CD14-positive monocyte (primary cell): ENCODE data around the gene IWS1. TPM values are rescaled to one million over a fixed set of nuclear protein-coding genes. Genes with fewer than 3 reads are reported as not detected.

Experiments used
- DNase-seq, 3 donors: peaks; one replicate each; pipeline ENCODE4 v3.0.0-alpha.2; 2011 to 2022
- H2AFZ ChIP-seq: 2 replicates; pipeline ENCODE4 v1.6.0; 2012; ENCODE audit warnings: mild to moderate bottlenecking, low read depth, low read length, inconsistent platforms; ENCODE audit not compliant: insufficient read depth, poor library complexity, severe bottlenecking
- H3K27ac ChIP-seq, 2 donors: 1 replicate in 1 of 2; 2 replicates in 1 of 2; pipeline ENCODE4 v1.5.1; 2012 to 2013; ENCODE audit warnings: low read length in 2 of 2, control low read depth in 1 of 2, inconsistent platforms in 1 of 2, low read depth in 1 of 2, mild to moderate bottlenecking in 1 of 2
- H3K27me3 ChIP-seq, 2 donors: one replicate each; pipeline versions ENCODE4 v1.6.0 to v1.6.1; 2011 to 2013; ENCODE audit warnings: low read length in 2 of 2; ENCODE audit not compliant: control insufficient read depth in 2 of 2, insufficient read depth in 2 of 2
- H3K36me3 ChIP-seq, 2 donors: replicated peaks in 1 of 2; 1 replicate in 1 of 2; 2 replicates in 1 of 2; pipeline versions ENCODE4 v1.5.1 to v1.6.1; 2012 to 2013; ENCODE audit warnings: low read length in 2 of 2, control low read depth in 1 of 2, inconsistent platforms in 1 of 2, mild to moderate bottlenecking in 1 of 2; ENCODE audit not compliant: insufficient read depth in 2 of 2, control insufficient read depth in 1 of 2
- H3K4me1 ChIP-seq, 2 donors: 1 replicate in 1 of 2; 2 replicates in 1 of 2; pipeline versions ENCODE4 v1.5.1 to v1.6.1; 2012 to 2013; ENCODE audit warnings: low read length in 2 of 2, control low read depth in 1 of 2, inconsistent platforms in 1 of 2, mild to moderate bottlenecking in 1 of 2, moderate library complexity in 1 of 2; ENCODE audit not compliant: insufficient read depth in 2 of 2, control insufficient read depth in 1 of 2
- H3K4me2 ChIP-seq: replicated peaks from 2 replicates; pipeline ENCODE3; 2012; ENCODE audit warnings: low read length, moderate library complexity, mild to moderate bottlenecking; ENCODE audit not compliant: poor library complexity, severe bottlenecking; ENCODE audit errors: extremely low read depth
- H3K4me3 ChIP-seq, 3 experiments: fragments of 200-600 bp in 1 of 3; sonication (generic) in 1 of 3; replicated peaks in 1 of 3; 1 replicate in 2 of 3; 2 replicates in 1 of 3; pipeline ENCODE4 v1.5.1; 2011 to 2013; ENCODE audit warnings: low read length in 3 of 3, mild to moderate bottlenecking in 3 of 3, control low read depth in 2 of 3, low read depth in 2 of 3, inconsistent platforms in 1 of 3, moderate library complexity in 1 of 3
- H3K79me2 ChIP-seq: 2 replicates; pipeline ENCODE4 v1.6.0; 2012; ENCODE audit warnings: mild to moderate bottlenecking, control low read depth, inconsistent platforms, low read length, moderate library complexity; ENCODE audit not compliant: insufficient read depth
- H3K9ac ChIP-seq: 2 replicates; pipeline ENCODE4 v1.6.0; 2017; ENCODE audit warnings: low read length, mild to moderate bottlenecking; ENCODE audit not compliant: insufficient read depth, poor library complexity, severe bottlenecking
- H3K9me3 ChIP-seq, 2 donors: replicated peaks in 1 of 2; 1 replicate in 1 of 2; 2 replicates in 1 of 2; pipeline versions ENCODE4 v1.5.1 to v1.6.1; 2012 to 2013; ENCODE audit warnings: low read length in 2 of 2, control low read depth in 1 of 2; ENCODE audit not compliant: control insufficient read depth in 1 of 2, insufficient read depth in 1 of 2
- H4K20me1 ChIP-seq: 2 replicates; pipeline ENCODE4 v1.6.0; 2012; ENCODE audit warnings: mild to moderate bottlenecking, low read length, control low read depth, moderate library complexity; ENCODE audit not compliant: insufficient read depth
- H3K27ac Mint-ChIP-seq, 7 donors: one replicate each; pipeline ENCODE4 v1.8.0; 2020; ENCODE audit warnings: mild to moderate bottlenecking in 7 of 7, mixed read lengths in 7 of 7, moderate library complexity in 6 of 7, inconsistent platforms in 2 of 7
- H3K27me3 Mint-ChIP-seq, 3 donors: one replicate each; pipeline ENCODE4 v1.8.0; 2021 to 2022; ENCODE audit warnings: low read depth in 3 of 3, mild to moderate bottlenecking in 3 of 3, mixed read lengths in 3 of 3, moderate library complexity in 3 of 3, inconsistent platforms in 1 of 3
- H3K36me3 Mint-ChIP-seq, 2 donors: one replicate each; pipeline ENCODE4 v1.8.0; 2020; ENCODE audit warnings: mixed read lengths in 2 of 2, inconsistent platforms in 1 of 2, mild to moderate bottlenecking in 1 of 2
- H3K4me1 Mint-ChIP-seq: one replicate; pipeline ENCODE4 v1.8.0; 2020; ENCODE audit warnings: mild to moderate bottlenecking, mixed read lengths
- H3K4me3 Mint-ChIP-seq, 2 donors: one replicate each; pipeline ENCODE4 v1.8.0; 2020; ENCODE audit warnings: mild to moderate bottlenecking in 2 of 2, mixed read lengths in 2 of 2, moderate library complexity in 1 of 2
- H3K9me3 Mint-ChIP-seq, 7 donors: one replicate each; pipeline ENCODE4 v1.8.0; 2020 to 2022; ENCODE audit warnings: mixed read lengths in 7 of 7, mild to moderate bottlenecking in 6 of 7, moderate library complexity in 6 of 7, inconsistent platforms in 2 of 7
- WGBS: methylation state at CpG from one replicate; pipeline ENCODE4 v1.1.5; 2013; ENCODE audit warnings: missing lambda C conversion rate; ENCODE audit not compliant: insufficient coverage; 5-methylcytosine and 5-hydroxymethylcytosine counted together
- intact Hi-C, 2 donors: fragments of 100-400 bp; cut with micrococcal nuclease; formaldehyde crosslinking; loops; one replicate each; pipeline versions ENCODE4 v1.15.0 to v1.15.1; 2023
- polyA plus RNA-seq, 3 donors: library from polyadenylated mRNA; depleted of rRNA in 1 of 3; unstranded in 2 of 3; stranded (reverse) in 1 of 3; fragments of 300-500 nt in 2 of 3; fragments of >200 nt in 1 of 3; fragmentation: Illumina TruSeq in 2 of 3; gene quantifications; 1 replicate in 2 of 3; 2 replicates in 1 of 3; pipeline ENCODE4 v1.2.3, GENCODE V29; 2012 to 2021
- TF ChIP-seq, protein P1 (sequence below): fragments of 200-600 bp; IDR thresholded peaks from one replicate; pipeline ENCODE4 v1.8.0; 2022; ENCODE audit warnings: antibody characterized with exemption, mild to moderate bottlenecking

IWS1 gene
- polyA plus RNA-seq, 3 donors = 7.9 to 21.3 (median 15.6) TPM

DNA sequence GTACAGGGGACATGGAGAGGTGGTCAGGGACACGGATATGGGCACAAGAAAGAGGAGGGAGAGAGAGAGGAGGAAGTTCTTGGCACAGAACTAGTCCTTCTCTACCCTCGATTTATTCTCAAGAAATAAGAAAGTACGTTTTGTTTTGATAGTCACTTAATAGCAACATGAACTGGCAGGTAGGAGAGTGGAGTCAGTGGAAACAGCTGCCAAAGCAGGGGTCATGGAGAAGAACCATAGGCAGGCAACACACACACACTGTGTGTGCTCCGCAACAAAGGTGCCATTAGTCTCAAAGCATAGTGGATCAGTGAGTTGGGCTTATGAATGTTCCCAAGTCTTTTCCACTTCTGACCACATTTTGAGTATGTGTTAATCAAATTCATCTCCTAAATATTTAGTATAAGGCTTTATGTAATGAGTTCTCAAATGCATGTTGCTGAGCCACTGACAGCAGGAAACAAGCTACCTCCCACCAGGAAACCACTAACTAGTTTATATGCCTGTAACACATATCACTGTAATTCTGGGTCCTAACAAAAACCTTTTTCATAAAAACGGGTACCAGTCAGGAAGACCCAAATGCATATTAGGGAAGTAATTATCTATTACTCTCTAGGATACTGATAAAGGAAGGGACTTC, 41.1 kb downstream of the IWS1 start:
- Mint-ChIP-seq H3K9me3 (peaks cover 0 to 2% (median 0%) of the 10 kb centered on the region in 7 donors), H3K36me3 (peaks cover 79 to 94% of the 10 kb centered on the region in 2 donors), H3K27me3 (peaks cover 0 to 1% (median 0%) of the 10 kb centered on the region in 3 donors), H3K27ac (peak overlapping the region in 4 of 7 donors; percentile 17 to 87 (median 48)), H3K4me3 (no peak overlapping the region), H3K4me1 (peaks cover 31% of the 10 kb centered on the region)
- Histone ChIP-seq H3K4me1 (peaks cover 18 to 28% of the 10 kb centered on the region in 2 donors), H3K9me3 (no peaks in the 10 kb centered on the region), H2AFZ (no peak overlapping the region), H3K4me2 (no peak overlapping the region), H3K9ac (no peak overlapping the region), H3K27ac (peak overlapping the region in 1 of 2 donors; percentile 76), H3K4me3 (no peak overlapping the region), H3K79me2 (peaks cover 4% of the 10 kb centered on the region), H3K27me3 (no peaks in the 10 kb centered on the region), H3K36me3 (peaks cover 85 to 97% of the 10 kb centered on the region in 2 donors), H4K20me1 (peaks cover 15% of the 10 kb centered on the region)
- WGBS = no CpG with 5 or more reads among the region's 5 CpGs
- TF ChIP-seq, protein P1, sequence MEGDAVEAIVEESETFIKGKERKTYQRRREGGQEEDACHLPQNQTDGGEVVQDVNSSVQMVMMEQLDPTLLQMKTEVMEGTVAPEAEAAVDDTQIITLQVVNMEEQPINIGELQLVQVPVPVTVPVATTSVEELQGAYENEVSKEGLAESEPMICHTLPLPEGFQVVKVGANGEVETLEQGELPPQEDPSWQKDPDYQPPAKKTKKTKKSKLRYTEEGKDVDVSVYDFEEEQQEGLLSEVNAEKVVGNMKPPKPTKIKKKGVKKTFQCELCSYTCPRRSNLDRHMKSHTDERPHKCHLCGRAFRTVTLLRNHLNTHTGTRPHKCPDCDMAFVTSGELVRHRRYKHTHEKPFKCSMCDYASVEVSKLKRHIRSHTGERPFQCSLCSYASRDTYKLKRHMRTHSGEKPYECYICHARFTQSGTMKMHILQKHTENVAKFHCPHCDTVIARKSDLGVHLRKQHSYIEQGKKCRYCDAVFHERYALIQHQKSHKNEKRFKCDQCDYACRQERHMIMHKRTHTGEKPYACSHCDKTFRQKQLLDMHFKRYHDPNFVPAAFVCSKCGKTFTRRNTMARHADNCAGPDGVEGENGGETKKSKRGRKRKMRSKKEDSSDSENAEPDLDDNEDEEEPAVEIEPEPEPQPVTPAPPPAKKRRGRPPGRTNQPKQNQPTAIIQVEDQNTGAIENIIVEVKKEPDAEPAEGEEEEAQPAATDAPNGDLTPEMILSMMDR = no peak
- intact Hi-C loops = loop anchor here (10.0 kb wide), 2 partner anchors 150 to 160 kb away; no protein-coding TSS in a partner anchor
- DNase-seq = no peak

DNA sequence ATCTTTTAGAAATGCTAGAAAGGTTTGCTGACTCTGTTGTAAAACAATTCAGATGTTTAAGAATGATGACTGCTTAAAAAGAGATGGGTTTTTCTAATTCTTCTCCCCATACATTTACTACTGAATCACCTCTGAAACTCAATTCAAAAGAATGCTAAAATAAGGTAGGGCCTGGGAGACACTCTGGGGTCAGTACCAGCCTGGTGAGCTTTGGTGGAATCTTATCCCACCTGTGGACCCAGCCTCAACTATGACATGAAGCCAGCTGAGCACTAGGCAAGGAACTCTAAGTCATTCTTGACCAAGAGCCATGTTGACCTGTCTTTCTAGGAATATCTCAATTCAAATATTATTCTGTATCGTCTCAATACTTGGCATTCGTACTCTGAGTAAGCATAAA, 44.3 kb downstream of the IWS1 start:
- peaks cover 19% of the 10 kb centered on the region for H4K20me1 ChIP-seq
- intact Hi-C loops = loop anchor here (10.0 kb wide), 2 partner anchors 147 to 157 kb away; no protein-coding TSS in a partner anchor
- H3K9ac ChIP-seq = no peak overlapping the region
- H3K27ac ChIP-seq = no peak overlapping the region
- Mint-ChIP-seq H3K9me3 (peaks cover 0 to 2% (median 0%) of the 10 kb centered on the region in 7 donors), H3K27me3 (no peaks in the 10 kb centered on the region), H3K4me3 (no peak overlapping the region), H3K27ac (peak overlapping the region in 1 of 7 donors; percentile 18), H3K4me1 (peaks cover 17% of the 10 kb centered on the region), H3K36me3 (peaks cover 56 to 69% of the 10 kb centered on the region in 2 donors)
- peaks cover 15 to 19% of the 10 kb centered on the region in 2 donors for H3K4me1 ChIP-seq
- H3K36me3 ChIP-seq = peaks cover 57 to 69% of the 10 kb centered on the region in 2 donors
- H3K9me3 ChIP-seq = no peaks in the 10 kb centered on the region
- H3K27me3 ChIP-seq = no peaks in the 10 kb centered on the region
- TF ChIP-seq, protein P1 = no peak
- DNase-seq = no peak
- no peak overlapping the region for H3K4me2 ChIP-seq
- H2AFZ ChIP-seq = no peak overlapping the region
- H3K79me2 ChIP-seq = peaks cover 4% of the 10 kb centered on the region
- WGBS = 100% methylated on average over 1 of the region's 2 CpGs
- no peak overlapping the region for H3K4me3 ChIP-seq
